ENCODE measurements around the gene ANXA4.
"Not testable (repeated sequence)": the region's sequence is repeated elsewhere in the genome, so short reads cannot be mapped to it uniquely, and the experiment has no call there.

Gene ANXA4

GRCh38 chr2:69741575-69742321, at the start of gene ANXA4:
Gene ANXA4 (plus strand): TSS chr2:69742134. CDS start chr2:69781566, 39,432 bp downstream.
- in situ Hi-C loops (cut with MboI; ENCODE audit: low sequenced_read_pairs) = no loop called here

GRCh38 chr2:69692424-69692823, 49.5 kb upstream of the ANXA4 start:
- in situ Hi-C loops (cut with MboI; ENCODE audit: low sequenced_read_pairs) = no loop called here

GRCh38 chr2:69693059-69693774, 48.7 kb upstream of the ANXA4 start:
- in situ Hi-C loops (cut with MboI; ENCODE audit: low sequenced_read_pairs) = no loop called here

GRCh38 chr2:69693775-69694450, 48.0 kb upstream of the ANXA4 start:
- in situ Hi-C loops (cut with MboI; ENCODE audit: low sequenced_read_pairs) = no loop called here

GRCh38 chr2:69694894-69695849, 46.8 kb upstream of the ANXA4 start:
- in situ Hi-C loops (cut with MboI; ENCODE audit: low sequenced_read_pairs) = no loop called here

- in situ Hi-C loops (cut with MboI; ENCODE audit: low sequenced_read_pairs) = no loop called here
Measured at GRCh38 chr2:69695850-69696216, 46.1 kb upstream of the ANXA4 start.

- in situ Hi-C loops (cut with MboI; ENCODE audit: low sequenced_read_pairs) = no loop called here
Measured at GRCh38 chr2:69700381-69700780, 41.6 kb upstream of the ANXA4 start.

GRCh38 chr2:69701100-69701945, 40.6 kb upstream of the ANXA4 start:
- in situ Hi-C loops (cut with MboI; ENCODE audit: low sequenced_read_pairs) = no loop called here

GRCh38 chr2:69703189-69703588, 38.7 kb upstream of the ANXA4 start:
- in situ Hi-C loops (cut with MboI; ENCODE audit: low sequenced_read_pairs) = no loop called here

- in situ Hi-C loops (cut with MboI; ENCODE audit: low sequenced_read_pairs) = no loop called here
Measured at GRCh38 chr2:69704446-69704845, 37.5 kb upstream of the ANXA4 start.

GRCh38 chr2:69709290-69709689, 32.6 kb upstream of the ANXA4 start:
- in situ Hi-C loops (cut with MboI; ENCODE audit: low sequenced_read_pairs) = no loop called here

GRCh38 chr2:69711971-69712370, 30.0 kb upstream of the ANXA4 start:
- in situ Hi-C loops (cut with MboI; ENCODE audit: low sequenced_read_pairs) = no loop called here

GRCh38 chr2:69714024-69714423, 27.9 kb upstream of the ANXA4 start:
- in situ Hi-C loops (cut with MboI; ENCODE audit: low sequenced_read_pairs) = no loop called here

GRCh38 chr2:69714539-69715220, 27.3 kb upstream of the ANXA4 start:
- in situ Hi-C loops (cut with MboI; ENCODE audit: low sequenced_read_pairs) = not testable (repeated sequence)

- in situ Hi-C loops (cut with MboI; ENCODE audit: low sequenced_read_pairs) = no loop called here
Measured at GRCh38 chr2:69715964-69716363, 26.0 kb upstream of the ANXA4 start.

- in situ Hi-C loops (cut with MboI; ENCODE audit: low sequenced_read_pairs) = no loop called here
Measured at GRCh38 chr2:69716555-69717120, 25.3 kb upstream of the ANXA4 start.

GRCh38 chr2:69717186-69717585, 24.7 kb upstream of the ANXA4 start:
- in situ Hi-C loops (cut with MboI; ENCODE audit: low sequenced_read_pairs) = no loop called here

GRCh38 chr2:69717861-69718273, 24.1 kb upstream of the ANXA4 start:
- in situ Hi-C loops (cut with MboI; ENCODE audit: low sequenced_read_pairs) = no loop called here

Data from hTERT RPE-1 (cell line).